H1 (cell line): ENCODE measurements around the gene SORBS1. TPM values are rescaled to one million over a fixed set of nuclear protein-coding genes. Genes with fewer than 3 reads are reported as not detected.
A peak's percentile ranks its signal among the peaks of the same experiment; 100 is the strongest.

ENCODE experiments used
- CTCF ChIA-PET: fragments of 300-600 bp; sonication (Branson Sonifier 250); formaldehyde crosslinking; loops from one replicate; lab custom pipeline; 2021; ENCODE audit not compliant: partially characterized antibody; lab: Charles Lee
- POLR2A ChIA-PET: fragments of 300-600 bp; sonication (Branson Sonifier 250); formaldehyde crosslinking; loops from one replicate; lab custom pipeline; 2021; ENCODE audit warnings: inconsistent platforms; ENCODE audit not compliant: partially characterized antibody; lab: Charles Lee
- DNase-seq, 2 experiments: peaks; one replicate each; pipeline versions ENCODE4 v3.0.0 to v3.0.0-alpha.2; 2010 to 2022; ENCODE audit warnings: low spot score in 2 of 2, low read depth in 1 of 2, mixed read lengths in 1 of 2
- FAIRE-seq: peaks from 2 replicates; lab custom pipeline; 2011; peaks lifted over from hg19 to GRCh38; lab: Jason Lieb, UNC
- H2AFZ ChIP-seq: 2 replicates; pipeline ENCODE4 v1.8.1; 2012; ENCODE audit warnings: low read length, inconsistent platforms
- H2AK5ac ChIP-seq: 2 replicates; pipeline ENCODE4 v1.6.1; 2013; ENCODE audit warnings: low read depth, low read length
- H2BK120ac ChIP-seq: replicated peaks from 2 replicates; pipeline ENCODE3; 2013; ENCODE audit warnings: low read depth, low read length, inconsistent platforms
- H2BK12ac ChIP-seq: 2 replicates; pipeline ENCODE4 v1.6.1; 2013; ENCODE audit warnings: low read depth, low read length
- H2BK15ac ChIP-seq: 2 replicates; pipeline ENCODE4 v1.6.1; 2013; ENCODE audit warnings: low read length
- H2BK20ac ChIP-seq: 2 replicates; pipeline ENCODE4 v1.6.1; 2013; ENCODE audit warnings: low read length
- H2BK5ac ChIP-seq: 2 replicates; pipeline ENCODE4 v1.6.1; 2013; ENCODE audit warnings: low read depth, low read length
- H3K14ac ChIP-seq: 2 replicates; pipeline ENCODE4 v1.6.1; 2013; ENCODE audit warnings: inconsistent platforms; ENCODE audit not compliant: insufficient read length
- H3K18ac ChIP-seq: 2 replicates; pipeline ENCODE4 v1.6.1; 2013; ENCODE audit warnings: low read length; ENCODE audit errors: extremely low read depth
- H3K23ac ChIP-seq: 2 replicates; pipeline ENCODE4 v1.6.1; 2013; ENCODE audit warnings: inconsistent platforms; ENCODE audit not compliant: insufficient read length
- H3K23me2 ChIP-seq: 2 replicates; pipeline ENCODE4 v1.6.1; 2013; ENCODE audit warnings: low read depth, low read length
- H3K27ac ChIP-seq: 2 replicates; pipeline ENCODE4 v1.6.1; 2011; ENCODE audit warnings: low read depth, low read length, inconsistent platforms
- H3K27me3 ChIP-seq, 4 experiments: replicated peaks in 1 of 4; 1 replicate in 1 of 4; 2 replicates in 3 of 4; pipeline versions ENCODE4 v1.6.1 to v1.8.1; 2011 to 2013; ENCODE audit warnings: low read length in 3 of 4, mild to moderate bottlenecking in 3 of 4, inconsistent platforms in 2 of 4, mixed read lengths in 2 of 4, moderate library complexity in 1 of 4; ENCODE audit not compliant: control insufficient read depth in 3 of 4, insufficient read depth in 3 of 4; ENCODE audit errors: extremely low read depth in 1 of 4
- H3K36me3 ChIP-seq, 4 experiments: 2 replicates each; pipeline versions ENCODE4 v1.6.1 to v1.8.1; 2011 to 2013; ENCODE audit warnings: mild to moderate bottlenecking in 4 of 4, low read length in 3 of 4, moderate library complexity in 2 of 4, control low read depth in 1 of 4, inconsistent platforms in 1 of 4; ENCODE audit not compliant: insufficient read depth in 4 of 4, control insufficient read depth in 2 of 4
- H3K4ac ChIP-seq: replicated peaks from 2 replicates; pipeline ENCODE3; 2013; ENCODE audit warnings: low read length, low read depth, mixed read lengths, inconsistent platforms; ENCODE audit not compliant: insufficient read length
- H3K4me1 ChIP-seq, 4 experiments: replicated peaks in 1 of 4; 1 replicate in 1 of 4; 2 replicates in 3 of 4; pipeline versions ENCODE4 v1.6.1 to v1.8.1; 2011 to 2013; ENCODE audit warnings: low read length in 3 of 4, inconsistent platforms in 2 of 4, mixed read lengths in 1 of 4; ENCODE audit not compliant: insufficient read depth in 4 of 4, control insufficient read depth in 3 of 4
- H3K4me2 ChIP-seq, 2 experiments: 2 replicates each; pipeline versions ENCODE4 v1.6.1 to v1.8.1; 2011 to 2013; ENCODE audit warnings: low read depth in 2 of 2, low read length in 2 of 2, control low read depth in 1 of 2, inconsistent platforms in 1 of 2, mild to moderate bottlenecking in 1 of 2; ENCODE audit not compliant: insufficient read depth in 1 of 2
- H3K4me3 ChIP-seq, 4 experiments: fragments of 200-600, 300-600 bp in 1 of 4; sonication (generic), shearing (Covaris generic), sonication (Bioruptor Twin) in 1 of 4; 2 replicates each; pipeline versions ENCODE4 v1.5.1 to v1.8.1; 2011 to 2016; ENCODE audit warnings: low read length in 4 of 4, low read depth in 3 of 4, control low read depth in 2 of 4, inconsistent platforms in 2 of 4, mild to moderate bottlenecking in 2 of 4, mixed read lengths in 1 of 4, moderate library complexity in 1 of 4; ENCODE audit not compliant: insufficient read depth in 2 of 4; ENCODE audit errors: extremely low read depth in 1 of 4
- H3K56ac ChIP-seq: replicated peaks from 2 replicates; pipeline ENCODE3; 2013; ENCODE audit warnings: low read depth, mild to moderate bottlenecking, mixed read lengths, low read length, inconsistent platforms; ENCODE audit not compliant: insufficient read length
- H3K79me1 ChIP-seq: 2 replicates; pipeline ENCODE4 v1.6.1; 2013; ENCODE audit warnings: low read depth, low read length, control low read depth
- H3K79me2 ChIP-seq, 2 experiments: 2 replicates each; pipeline versions ENCODE4 v1.6.1 to v1.8.1; 2012 to 2013; ENCODE audit warnings: low read length in 2 of 2, mild to moderate bottlenecking in 2 of 2, inconsistent platforms in 1 of 2; ENCODE audit not compliant: insufficient read depth in 2 of 2, control insufficient read depth in 1 of 2
- H3K9ac ChIP-seq, 4 experiments: replicated peaks in 1 of 4; 1 replicate in 1 of 4; 2 replicates in 3 of 4; pipeline versions ENCODE4 v1.6.1 to v1.8.1; 2011 to 2013; ENCODE audit warnings: low read depth in 3 of 4, low read length in 3 of 4, control low read depth in 2 of 4, mild to moderate bottlenecking in 2 of 4, moderate library complexity in 2 of 4, inconsistent platforms in 1 of 4; ENCODE audit errors: extremely low read depth in 1 of 4
- H3K9me3 ChIP-seq, 2 experiments: 2 replicates each; pipeline versions ENCODE4 v1.6.1 to v1.8.1; 2012 to 2013; ENCODE audit warnings: mild to moderate bottlenecking in 2 of 2, moderate library complexity in 2 of 2, control low read depth in 1 of 2, inconsistent platforms in 1 of 2, low read depth in 1 of 2, low read length in 1 of 2, mixed read lengths in 1 of 2; ENCODE audit not compliant: insufficient read depth in 2 of 2
- H4K20me1 ChIP-seq, 2 experiments: replicated peaks in 1 of 2; 2 replicates each; pipeline versions ENCODE3 to v1.8.1; 2011 to 2013; ENCODE audit warnings: inconsistent platforms in 2 of 2, low read length in 2 of 2, mild to moderate bottlenecking in 1 of 2; ENCODE audit not compliant: insufficient read depth in 2 of 2, control insufficient read depth in 1 of 2
- H4K5ac ChIP-seq: 2 replicates; pipeline ENCODE4 v1.6.1; 2013; ENCODE audit warnings: low read length, low read depth, mixed read lengths, inconsistent platforms; ENCODE audit not compliant: insufficient read length
- H4K8ac ChIP-seq: 2 replicates; pipeline ENCODE4 v1.8.0; 2013; ENCODE audit warnings: mild to moderate bottlenecking, moderate library complexity, low read length, inconsistent platforms; ENCODE audit not compliant: insufficient read depth; ENCODE audit errors: extremely low read depth
- H4K91ac ChIP-seq: replicated peaks from 2 replicates; pipeline ENCODE3; 2013; ENCODE audit warnings: low read length, mixed read lengths, inconsistent platforms; ENCODE audit not compliant: insufficient read length
- ASH2L ChIP-seq: fragments of 200-600, 300-600 bp; sonication (generic); IDR thresholded peaks from one replicate; pipeline ENCODE4 v1.7.1; 2017; ENCODE audit warnings: low read length
- ATF3 ChIP-seq: IDR thresholded peaks from 2 replicates; pipeline ENCODE4 v1.6.1; 2011; ENCODE audit warnings: low read depth, mild to moderate bottlenecking, low read length; ENCODE audit not compliant: insufficient read depth
- BCL11A ChIP-seq, 2 experiments: IDR thresholded peaks; one replicate each; pipeline ENCODE4 v1.6.1; 2011; ENCODE audit warnings: low read depth in 2 of 2, low read length in 2 of 2, mild to moderate bottlenecking in 2 of 2
- CTBP2 ChIP-seq: IDR thresholded peaks from 2 replicates; pipeline ENCODE4 v1.7.0; 2011; ENCODE audit warnings: borderline replicate concordance, mild to moderate bottlenecking, moderate library complexity, mixed read lengths, low read length; ENCODE audit not compliant: insufficient read depth, insufficient read length
- E2F6 ChIP-seq: IDR thresholded peaks from 2 replicates; pipeline ENCODE4 v1.6.1; 2012; ENCODE audit warnings: inconsistent platforms
- EP300 ChIP-seq, 2 experiments: IDR thresholded peaks; 1 replicate in 1 of 2; 2 replicates in 1 of 2; pipeline ENCODE4 v1.6.1; 2011 to 2012; ENCODE audit warnings: low read depth in 2 of 2, low read length in 2 of 2, mild to moderate bottlenecking in 2 of 2, borderline replicate concordance in 1 of 2, inconsistent platforms in 1 of 2, moderate library complexity in 1 of 2
- JUND ChIP-seq: IDR thresholded peaks from 2 replicates; pipeline ENCODE4 v1.6.1; 2011; ENCODE audit warnings: mild to moderate bottlenecking, improper control_type of control experiment, low read length
- NANOG ChIP-seq: IDR thresholded peaks from 2 replicates; pipeline ENCODE4 v1.6.1; 2011; ENCODE audit warnings: low read length, low read depth, mild to moderate bottlenecking, inconsistent platforms; ENCODE audit not compliant: insufficient read depth, poor library complexity, severe bottlenecking
- PHF8 ChIP-seq: fragments of 200-600 bp; sonication (generic); conservative IDR thresholded peaks from 2 replicates; pipeline ENCODE4 v1.7.1; 2012; ENCODE audit warnings: low read depth, mild to moderate bottlenecking, inconsistent platforms, low read length, moderate library complexity
- RNF2 ChIP-seq: fragments of 200-900, 300-1000 bp; sonication (generic); IDR thresholded peaks from 2 replicates; pipeline ENCODE4 v1.7.1; 2016; ENCODE audit warnings: borderline replicate concordance, low read depth, mild to moderate bottlenecking, antibody characterized with exemption, low read length; ENCODE audit not compliant: poor library complexity, severe bottlenecking; ENCODE audit errors: missing control alignments
- TCF12 ChIP-seq: IDR thresholded peaks from 2 replicates; pipeline ENCODE4 v1.6.1; 2011; ENCODE audit warnings: low read depth, mild to moderate bottlenecking, low read length
- WGBS, 2 experiments: shearing (Covaris generic) in 1 of 2; methylation state at CpG; one replicate each; pipeline versions ENCODE4 v1.1.6 to v1.1.7; 2013 to 2015; ENCODE audit warnings: low lambda C conversion rate in 2 of 2, mixed read lengths in 2 of 2, inconsistent platforms in 1 of 2, low coverage in 1 of 2, missing lambda C conversion rate in 1 of 2; ENCODE audit not compliant: insufficient replicate concordance in 2 of 2, insufficient coverage in 1 of 2, insufficient read length in 1 of 2; ENCODE audit errors: extremely low coverage in 1 of 2, missing lambda C conversion rate in 1 of 2; 5-methylcytosine and 5-hydroxymethylcytosine counted together
- polyA plus RNA-seq, 7 experiments: library from polyadenylated mRNA; depleted of rRNA in 3 of 7; stranded (reverse) in 5 of 7; unstranded in 2 of 7; fragments of >200 nt in 5 of 7; fragments of 200-250 nt in 2 of 7; gene quantifications; 1 replicate in 5 of 7; 2 replicates in 1 of 7; 4 replicates in 1 of 7; pipeline versions ENCODE4 v1.2.1 to v1.2.3, GENCODE V29; 2011 to 2013; ENCODE audit warnings: missing spikeins in 2 of 7, mixed read lengths in 2 of 7
- total RNA-seq: library from RNA; stranded (reverse); fragmentation: NEBNext Ultra II Directional; extraction: Animal tissue kit (Norgen Biotek cat#: 25700); gene quantifications from 2 replicates; pipeline ENCODE4 v1.2.1, GENCODE V29; 2021

SORBS1 gene
- total and polyA plus RNA-seq, 2 of the 8 experiments (the other 6 are each of a cell fraction or from before 2014, with no cell fraction given), result 16.0 to 35.0 TPM

GRCh38 chr10:95415621-95416031 is 145.5 kb downstream of the SORBS1 start:
- Histone ChIP-seq H3K23ac (no peak overlapping the region), H3K4me3 (no peak overlapping the region), H3K4me1 (peaks cover 0 to 8% (median 5%) of the 10 kb centered on the region in 4 experiments; a peak in 4 of 7 replicates), H3K56ac (no peak overlapping the region), H2BK12ac (no peak overlapping the region), H3K9me3 (no peaks in the 10 kb centered on the region), H3K14ac (no peak overlapping the region), H3K27ac (no peak overlapping the region), H4K8ac (no peak overlapping the region), H3K36me3 (no peaks in the 10 kb centered on the region; a peak in 1 of 8 replicates), H3K23me2 (no peaks in the 10 kb centered on the region), H3K9ac (no peak overlapping the region), H2BK20ac (no peak overlapping the region), H4K5ac (no peak overlapping the region), H2BK5ac (no peak overlapping the region), H2BK15ac (no peak overlapping the region), H3K18ac (no peak overlapping the region), H2AFZ (no peak overlapping the region), H2BK120ac (no peak overlapping the region), H3K79me1 (no peaks in the 10 kb centered on the region), H4K91ac (no peak overlapping the region), H3K4ac (peak overlapping the region; percentile 19), H4K20me1 (no peaks in the 10 kb centered on the region), H2AK5ac (no peak overlapping the region), H3K79me2 (no peaks in the 10 kb centered on the region), H3K27me3 (no peaks in the 10 kb centered on the region; a peak in 1 of 7 replicates), H3K4me2 (no peak overlapping the region)
- POLR2A ChIA-PET, result interaction anchor here (1.1 kb wide), 1 partner anchor 27 kb away, joined by 3 read pairs; no protein-coding TSS in a partner anchor
- no peak for TF ChIP-seq ATF3
- TF ChIP-seq ASH2L, result no peak
- no peak for TF ChIP-seq BCL11A (IDR thresholded peaks at IDR 0.05; ENCODE audit: low read depth in 2 of 2, low read length in 2 of 2)
- TF ChIP-seq E2F6, result no peak
- TF ChIP-seq TCF12, result no peak
- TF ChIP-seq CTBP2, result no peak
- no peak for TF ChIP-seq RNF2
- no peak for TF ChIP-seq PHF8
- TF ChIP-seq JUND, result no peak
- no peak for TF ChIP-seq NANOG
- no peak for TF ChIP-seq EP300 (IDR thresholded peaks at IDR 0.05; ENCODE audit: borderline replicate concordance in 1 of 2, low read depth in 2 of 2, low read length in 2 of 2)
- no peak for DNase-seq
- no peak for FAIRE-seq
- CTCF ChIA-PET, result interaction anchor here (0.8 to 6.9 kb wide), 8 partner anchors 10 to 184 kb away, joined by 3 to 60 read pairs (median 4); no protein-coding TSS in a partner anchor
- 78% methylated on average over 16 of the region's 16 CpGs; no CpG with 5 or more reads in 1 of the 2 experiments for WGBS, 2 experiments
